ENCODE results near the gene PRKACA.
"Not testable (repeated sequence)": the region's sequence is repeated elsewhere in the genome, so short reads cannot be mapped to it uniquely, and the experiment has no call there.

The PRKACA gene

GRCh38 chr19:14147797-14148605 is 30.4 kb upstream of the PRKACA start:
- no peak for DNase-seq (ENCODE audit: low read depth)

GRCh38 chr19:14146789-14147216 is 29.2 kb upstream of the PRKACA start:
- DNase-seq (ENCODE audit: low read depth) = peak; percentile 28

GRCh38 chr19:14146169-14146568 is 28.6 kb upstream of the PRKACA start:
- not testable (repeated sequence) for DNase-seq (ENCODE audit: low read depth)

GRCh38 chr19:14145381-14145780 is 27.8 kb upstream of the PRKACA start:
- no peak for DNase-seq (ENCODE audit: low read depth)

- DNase-seq (ENCODE audit: low read depth) = no peak
These were observed 25.0 kb upstream of the PRKACA start for GRCh38 chr19:14142262-14143190.

- no peak for DNase-seq (ENCODE audit: low read depth)
These were observed 23.5 kb upstream of the PRKACA start for GRCh38 chr19:14141041-14141440.

- DNase-seq (ENCODE audit: low read depth) = no peak
These were observed 22.4 kb upstream of the PRKACA start for GRCh38 chr19:14139944-14140343.

- no peak for DNase-seq (ENCODE audit: low read depth)
These were observed 21.2 kb upstream of the PRKACA start for GRCh38 chr19:14138576-14139265.

GRCh38 chr19:14136509-14137281 is 19.1 kb upstream of the PRKACA start, which contains the start of gene ASF1B:
Gene ASF1B (minus strand): TSS chr19:14136589. CDS start chr19:14136456, 133 bp downstream.
- DNase-seq (ENCODE audit: low read depth) = peak; percentile 100

- DNase-seq (ENCODE audit: low read depth) = no peak
These were observed 18.5 kb upstream of the PRKACA start for GRCh38 chr19:14135985-14136508.

GRCh38 chr19:14135355-14135754 is 17.8 kb upstream of the PRKACA start:
- no peak for DNase-seq (ENCODE audit: low read depth)

- DNase-seq (ENCODE audit: low read depth) = no peak
These were observed 10.5 kb upstream of the PRKACA start for GRCh38 chr19:14127929-14128509.

GRCh38 chr19:14127176-14127575 is 9.6 kb upstream of the PRKACA start:
- no peak for DNase-seq (ENCODE audit: low read depth)

- DNase-seq (ENCODE audit: low read depth) = no peak
These were observed 5.4 kb upstream of the PRKACA start for GRCh38 chr19:14122924-14123323.

- no peak for DNase-seq (ENCODE audit: low read depth)
These were observed 2.9 kb upstream of the PRKACA start for GRCh38 chr19:14120497-14120780.

GRCh38 chr19:14119644-14120496 is 2.3 kb upstream of the PRKACA start:
- no peak for DNase-seq (ENCODE audit: low read depth)

- DNase-seq (ENCODE audit: low read depth) = no peak
These were observed 1.6 kb upstream of the PRKACA start for GRCh38 chr19:14119146-14119545.

GRCh38 chr19:14118165-14119051 is 846 bp upstream of the PRKACA start:
- no peak for DNase-seq (ENCODE audit: low read depth)
